A673 (cell line): ENCODE data around the gene FBXL17. TPM values are rescaled to one million over a fixed set of nuclear protein-coding genes. Genes with fewer than 3 reads are reported as not detected.

Source experiments
- BruUV-seq: library from RNA; stranded (reverse); fragments of 400-500 nt; replicated peaks from 2 replicates; lab custom pipeline; 2021; lab: Mats Ljungman, UMichigan
- CTCF ChIA-PET: fragments of 300-600 bp; sonication (Branson Sonifier 250); formaldehyde crosslinking; loops from one replicate; lab custom pipeline; 2022; ENCODE audit warnings: antibody characterized with exemption; lab: Charles Lee
- POLR2A ChIA-PET: fragments of 300-600 bp; sonication (Branson Sonifier 250); formaldehyde crosslinking; loops from one replicate; lab custom pipeline; 2022; ENCODE audit warnings: antibody characterized with exemption; ENCODE audit not compliant: low non-redundant PET; lab: Charles Lee
- DNase-seq: peaks from one replicate; pipeline ENCODE4 v3.0.0-alpha.2; 2015; ENCODE audit warnings: low spot score
- H3K27ac ChIP-seq: fragments of 200-600 bp; sonication (generic); 2 replicates; pipeline ENCODE4 v1.5.1; 2016; ENCODE audit warnings: mixed run types, low read depth, mild to moderate bottlenecking, mixed read lengths, antibody characterized with exemption, low read length; ENCODE audit not compliant: poor library complexity, severe bottlenecking
- H3K27me3 ChIP-seq: fragments of 200-600 bp; sonication (generic); replicated peaks from 2 replicates; pipeline ENCODE4 v1.6.1; 2017; ENCODE audit warnings: mixed run types, low read depth, mild to moderate bottlenecking, mixed read lengths, antibody characterized with exemption, low read length; ENCODE audit not compliant: insufficient read depth, poor library complexity
- H3K36me3 ChIP-seq: fragments of 200-600 bp; sonication (generic); 2 replicates; pipeline ENCODE4 v1.6.1; 2016; ENCODE audit warnings: mixed run types, mild to moderate bottlenecking, mixed read lengths, antibody characterized with exemption, low read length; ENCODE audit not compliant: insufficient read depth, poor library complexity, severe bottlenecking
- H3K4me1 ChIP-seq: fragments of 200-600 bp; sonication (generic); 2 replicates; pipeline ENCODE4 v1.6.1; 2017; ENCODE audit warnings: mixed run types, mild to moderate bottlenecking, mixed read lengths, antibody characterized with exemption, low read length; ENCODE audit not compliant: insufficient read depth, poor library complexity, severe bottlenecking
- H3K4me3 ChIP-seq: fragments of 200-600 bp; sonication (generic); 2 replicates; pipeline ENCODE4 v1.5.1; 2016; ENCODE audit warnings: low read depth, mixed run types, mild to moderate bottlenecking, mixed read lengths, low read length; ENCODE audit not compliant: poor library complexity, severe bottlenecking
- H3K9me3 ChIP-seq: fragments of 200-600 bp; sonication (generic); 2 replicates; pipeline ENCODE4 v1.6.1; 2016; ENCODE audit warnings: mixed run types, low read depth, mild to moderate bottlenecking, mixed read lengths, antibody characterized with exemption, low read length; ENCODE audit not compliant: poor library complexity, severe bottlenecking
- CTCF ChIP-seq: fragments of 300-800, 200-600 bp; sonication (generic); conservative IDR thresholded peaks from 2 replicates; pipeline ENCODE4 v1.5.1; 2017; ENCODE audit warnings: low read depth, mild to moderate bottlenecking, antibody characterized with exemption, low read length, moderate library complexity, mixed read lengths
- EZH2 ChIP-seq: fragments of 200-600 bp; sonication (generic); IDR thresholded peaks from 2 replicates; pipeline ENCODE4 v1.6.1; 2017; ENCODE audit warnings: borderline replicate concordance, low read depth, mild to moderate bottlenecking, mixed read lengths, antibody characterized with exemption, low read length; ENCODE audit not compliant: poor library complexity, severe bottlenecking
- intact Hi-C: fragments of 100-400 bp; cut with micrococcal nuclease; formaldehyde crosslinking; loops from one replicate; pipeline ENCODE4 v1.10.0; 2022; ENCODE audit not compliant: unreplicated experiment
- total RNA-seq: library from RNA; stranded (reverse); gene quantifications from 2 replicates; pipeline ENCODE4 v1.2.3, GENCODE V29; 2021

FBXL17 gene
- total RNA-seq, 1 experiment from 2014 or later: 5.7 TPM

DNA sequence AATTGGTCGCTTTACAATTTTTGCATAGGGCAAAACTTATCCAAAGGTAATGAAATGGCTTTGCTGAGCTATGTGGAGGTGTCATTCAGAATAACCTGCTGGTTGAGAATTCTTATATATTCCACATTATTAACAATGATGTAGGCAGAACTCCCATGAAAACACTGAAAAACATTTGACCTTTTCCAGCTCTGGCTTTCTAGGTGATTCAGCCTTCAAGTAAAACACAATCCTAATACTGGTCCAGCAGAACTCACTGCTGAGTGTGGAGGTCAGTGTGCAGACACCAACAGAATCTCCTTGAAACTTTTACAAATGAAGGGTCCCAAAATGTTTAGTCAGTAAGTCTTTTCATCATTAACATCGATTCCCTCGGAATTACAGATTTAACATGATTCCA, 549.2 kb downstream of the FBXL17 start:
- TF ChIP-seq CTCF (no peak), EZH2 (no peak)
- CTCF ChIA-PET: no interaction called here

DNA sequence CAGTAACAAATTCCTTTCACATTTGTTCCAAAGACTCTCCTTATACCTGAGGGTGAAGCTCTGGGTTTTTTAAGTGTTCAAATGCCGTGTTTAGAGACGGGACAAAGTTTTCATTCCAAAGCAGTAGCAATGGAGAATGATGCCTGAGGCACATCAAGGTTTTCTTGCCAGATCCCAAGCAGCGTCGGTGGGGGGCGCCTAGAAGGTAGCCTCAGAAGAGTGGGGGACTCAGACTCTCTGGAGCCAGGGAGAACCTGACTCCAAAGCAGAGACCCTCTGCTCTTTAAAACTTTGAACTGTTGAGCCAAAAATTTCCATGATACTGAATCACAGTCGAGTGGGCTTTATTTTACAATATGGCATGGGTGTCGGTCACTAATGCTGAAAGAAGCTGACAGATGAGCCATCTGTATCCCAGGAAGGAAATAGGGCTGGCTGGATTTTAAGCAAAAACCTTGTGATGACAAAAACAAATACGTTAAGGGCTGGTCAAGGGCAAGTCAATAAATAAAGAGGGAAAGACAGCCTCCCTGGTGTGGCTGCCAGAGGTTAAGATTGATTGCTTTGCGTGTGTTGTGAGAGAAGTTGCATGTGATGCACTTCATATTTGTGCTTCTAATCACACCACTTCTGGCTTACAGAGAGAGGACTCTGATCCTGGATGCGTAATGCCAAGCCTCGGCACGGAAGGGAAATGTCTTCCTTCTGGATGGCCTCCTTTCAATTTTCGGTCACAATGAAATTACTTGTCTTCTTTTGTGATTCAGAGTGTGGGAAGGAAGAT, 550.1 kb downstream of the FBXL17 start:
- no peak overlapping the region for H3K27ac ChIP-seq
- POLR2A ChIA-PET: no interaction called here
- H3K27me3 ChIP-seq: peaks cover 74% of the 10 kb centered on the region
- intact Hi-C loops: no loop called here
- no peaks in the 10 kb centered on the region for H3K9me3 ChIP-seq
- no TSS peak for BruUV-seq
- no peak for DNase-seq
- no peaks in the 10 kb centered on the region for H3K4me1 ChIP-seq
- TF ChIP-seq CTCF: no peak
- no peak for TF ChIP-seq EZH2
- no peak overlapping the region for H3K4me3 ChIP-seq
- H3K36me3 ChIP-seq: no peaks in the 10 kb centered on the region
- CTCF ChIA-PET: no interaction called here

More for the DNA sequence above, 549.2 kb downstream of the FBXL17 start:
- intact Hi-C loops: no loop called here
- no peaks in the 10 kb centered on the region for H3K9me3 ChIP-seq
- H3K27ac ChIP-seq: no peak overlapping the region
- H3K36me3 ChIP-seq: no peaks in the 10 kb centered on the region
- no peaks in the 10 kb centered on the region for H3K4me1 ChIP-seq
- DNase-seq: no peak
- peaks cover 70% of the 10 kb centered on the region for H3K27me3 ChIP-seq
- no peak overlapping the region for H3K4me3 ChIP-seq
- POLR2A ChIA-PET: no interaction called here
- no TSS peak for BruUV-seq

DNA sequence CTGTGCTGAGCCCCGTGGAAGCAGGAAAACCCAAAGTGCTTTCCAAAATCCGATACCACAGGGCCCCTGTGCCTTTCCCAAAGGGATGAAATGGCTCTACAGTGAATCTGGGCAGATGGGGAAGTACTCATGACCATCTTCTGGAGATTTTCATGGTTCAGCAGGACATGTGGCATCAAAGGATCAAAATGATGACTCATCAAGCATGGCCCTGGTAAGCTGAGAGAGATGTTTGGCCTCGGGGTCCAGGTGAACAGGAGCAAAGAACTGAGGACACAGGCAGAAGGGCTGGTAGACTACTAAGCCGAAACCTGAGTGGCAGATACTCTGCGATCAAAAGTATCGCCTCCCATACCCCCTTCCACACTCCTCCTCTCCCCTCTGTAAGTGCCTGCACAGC, 551.1 kb downstream of the FBXL17 start:
- TF ChIP-seq CTCF (no peak), EZH2 (no peak)

More for the DNA sequence above, 551.1 kb downstream of the FBXL17 start:
- H3K4me3 ChIP-seq: no peak overlapping the region
- ChIA-PET POLR2A (no interaction called here), CTCF (no interaction called here)
- H3K9me3 ChIP-seq: no peaks in the 10 kb centered on the region
- H3K27ac ChIP-seq: no peak overlapping the region
- H3K4me1 ChIP-seq: no peaks in the 10 kb centered on the region
- H3K36me3 ChIP-seq: no peaks in the 10 kb centered on the region
- intact Hi-C loops: no loop called here
- no peak for DNase-seq
- BruUV-seq: no TSS peak
- peaks cover 84% of the 10 kb centered on the region for H3K27me3 ChIP-seq
